Astrocyte (in vitro differentiated cells and primary cell): ENCODE measurements around the gene GYS1.

Source experiments
- CTCF ChIP-seq: IDR thresholded peaks from 2 replicates; pipeline ENCODE4 v1.5.1; 2011; ENCODE audit warnings: low read depth, mild to moderate bottlenecking, inconsistent platforms, low read length, moderate library complexity; ENCODE audit not compliant: insufficient read depth
- EZH2 ChIP-seq: IDR thresholded peaks from 2 replicates; pipeline ENCODE4 v1.6.1; 2012; ENCODE audit warnings: mild to moderate bottlenecking, low read length, inconsistent platforms; ENCODE audit not compliant: insufficient read depth

GRCh38 chr19:48967346-48968178, 25.5 kb downstream of the GYS1 start:
- TF ChIP-seq CTCF (no peak), EZH2 (no peak)
